ENCODE measurements around the gene DPF3. TPM values are rescaled to one million over a fixed set of nuclear protein-coding genes. Genes with fewer than 3 reads are reported as not detected.

The DPF3 gene
- polyA plus RNA-seq, 4 donors = 1.0 to 2.4 (median 1.5) TPM

DNA sequence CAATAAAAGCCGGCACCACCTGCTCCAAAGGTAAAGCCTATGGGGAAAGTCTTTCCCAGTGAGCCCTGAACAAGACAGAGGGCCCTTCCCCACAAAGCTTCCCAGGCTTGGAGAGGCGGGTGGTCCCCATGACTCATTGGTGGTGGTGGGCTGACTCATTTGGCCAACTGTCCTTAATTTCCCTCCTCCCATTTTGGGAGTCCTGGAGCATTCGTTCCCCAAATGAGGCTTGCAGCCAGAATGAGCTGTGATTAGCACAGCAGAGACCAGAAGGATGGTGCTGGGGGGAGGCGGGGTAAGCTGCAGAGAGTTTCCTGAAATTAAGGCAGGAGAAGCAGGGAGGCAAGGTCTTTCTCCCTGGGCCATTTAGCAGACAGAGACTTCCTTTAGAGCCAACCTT, 241.7 kb downstream of the DPF3 start:
- FAIRE-seq = no peak
- Histone ChIP-seq H3K4me3 (ENCODE audit: low read depth in 1 of 3, low read length in 3 of 3) (no peak overlapping the region), H3K27me3 (ENCODE audit: control insufficient read depth in 3 of 3, insufficient read depth in 3 of 3, low read length in 3 of 3) (peaks cover 0 to 14% (median 2%) of the 10 kb centered on the region in 3 donors), H3K9me3 (ENCODE audit: control insufficient read depth in 2 of 2, insufficient read depth in 1 of 2, low read depth in 1 of 2, low read length in 1 of 2) (no peaks in the 10 kb centered on the region), H3K36me3 (ENCODE audit: control insufficient read depth in 3 of 3, insufficient read depth in 2 of 3, low read depth in 1 of 3, low read length in 3 of 3) (no peaks in the 10 kb centered on the region), H3K27ac (ENCODE audit: low read depth in 1 of 3, low read length in 2 of 3) (no peak overlapping the region), H3K4me1 (ENCODE audit: control insufficient read depth in 3 of 3, insufficient read depth in 2 of 3, low read depth in 1 of 3, low read length in 2 of 3) (no peaks in the 10 kb centered on the region)
- no peak for DNase-seq
- WGBS, 3 donors = 81 to 88% (median 85%) methylated on average over 4 of the region's 4 CpGs

- FAIRE-seq = no peak
Observed at GRCh38 chr14:72651714-72652113, 242.2 kb downstream of the DPF3 start.

DNA sequence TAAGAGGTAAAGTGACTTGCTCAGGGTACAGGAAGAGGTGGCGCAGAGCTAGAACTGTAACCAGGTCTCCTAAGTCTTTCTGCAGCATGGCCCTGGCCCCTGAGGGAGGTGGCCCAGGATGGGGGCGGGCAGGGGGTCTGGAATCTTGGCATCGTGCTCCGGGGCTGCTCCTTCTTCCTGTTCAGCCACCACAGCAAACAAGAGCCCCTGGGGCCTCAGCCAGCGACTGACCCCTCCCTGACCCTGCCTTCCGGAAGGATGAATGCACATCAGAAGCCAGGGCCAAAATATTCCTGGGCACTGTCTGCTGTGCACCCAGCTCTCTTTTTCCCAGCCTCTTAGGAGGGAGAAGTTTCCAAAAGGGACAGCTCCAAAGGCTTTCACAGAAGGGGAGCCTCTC, 242.8 kb downstream of the DPF3 start:
- Histone ChIP-seq H3K36me3 (ENCODE audit: control insufficient read depth in 3 of 3, insufficient read depth in 2 of 3, low read depth in 1 of 3, low read length in 3 of 3) (no peaks in the 10 kb centered on the region), H3K4me3 (ENCODE audit: low read depth in 1 of 3, low read length in 3 of 3) (peak overlapping the region in 1 of 3 donors; percentile 2), H3K4me1 (ENCODE audit: control insufficient read depth in 3 of 3, insufficient read depth in 2 of 3, low read depth in 1 of 3, low read length in 2 of 3) (no peaks in the 10 kb centered on the region), H3K9me3 (ENCODE audit: control insufficient read depth in 2 of 2, insufficient read depth in 1 of 2, low read depth in 1 of 2, low read length in 1 of 2) (no peaks in the 10 kb centered on the region), H3K27me3 (ENCODE audit: control insufficient read depth in 3 of 3, insufficient read depth in 3 of 3, low read length in 3 of 3) (peaks cover 0 to 14% (median 2%) of the 10 kb centered on the region in 3 donors), H3K27ac (ENCODE audit: low read depth in 1 of 3, low read length in 2 of 3) (no peak overlapping the region)
- DNase-seq (no peak), FAIRE-seq (no peak)
- 36 to 41% (median 40%) methylated on average over 5 to 6 of the region's 6 CpGs for WGBS, 3 donors

More at GRCh38 chr14:72651714-72652113, 242.2 kb downstream of the DPF3 start:
- Histone ChIP-seq H3K4me1 (ENCODE audit: control insufficient read depth in 3 of 3, insufficient read depth in 2 of 3, low read depth in 1 of 3, low read length in 2 of 3) (no peaks in the 10 kb centered on the region), H3K27me3 (ENCODE audit: control insufficient read depth in 3 of 3, insufficient read depth in 3 of 3, low read length in 3 of 3) (peaks cover 0 to 14% (median 2%) of the 10 kb centered on the region in 3 donors), H3K27ac (ENCODE audit: low read depth in 1 of 3, low read length in 2 of 3) (no peak overlapping the region), H3K9me3 (ENCODE audit: control insufficient read depth in 2 of 2, insufficient read depth in 1 of 2, low read depth in 1 of 2, low read length in 1 of 2) (no peaks in the 10 kb centered on the region), H3K4me3 (ENCODE audit: low read depth in 1 of 3, low read length in 3 of 3) (no peak overlapping the region), H3K36me3 (ENCODE audit: control insufficient read depth in 3 of 3, insufficient read depth in 2 of 3, low read depth in 1 of 3, low read length in 3 of 3) (no peaks in the 10 kb centered on the region)
- DNase-seq = no peak
- 62 to 81% (median 79%) methylated on average over 5 of the region's 5 CpGs for WGBS, 3 donors

DNA sequence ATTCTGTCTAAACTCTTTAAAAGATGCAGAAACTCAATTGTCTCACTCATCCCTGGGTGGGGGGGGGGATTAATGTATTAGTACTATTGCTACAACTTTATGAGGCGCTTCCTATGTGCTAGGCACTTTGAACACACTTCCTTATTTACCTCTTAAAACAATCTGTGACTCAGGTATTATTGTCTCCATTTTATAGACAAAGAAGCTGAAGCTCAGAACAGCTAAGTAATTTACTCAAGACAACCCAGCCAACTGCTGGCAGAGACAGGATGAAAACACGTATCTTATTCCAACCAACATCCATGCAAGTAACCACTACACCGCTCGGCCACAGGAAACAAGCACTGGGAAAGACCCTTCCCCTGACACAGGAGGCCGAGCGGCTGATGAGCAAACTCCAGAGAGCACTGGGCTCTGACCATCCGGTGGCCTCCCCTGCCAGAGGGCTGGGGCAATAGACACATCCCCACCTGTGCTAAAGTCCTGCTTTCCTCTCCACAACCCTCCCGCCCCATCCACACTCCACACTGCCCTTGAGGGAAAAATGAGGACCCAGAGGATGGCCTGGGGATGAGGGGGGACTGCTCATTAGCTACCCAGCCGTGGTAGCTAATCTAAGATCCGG, 244.2 kb downstream of the DPF3 start:
- H3K9me3 ChIP-seq (ENCODE audit: control insufficient read depth in 2 of 2, insufficient read depth in 1 of 2, low read depth in 1 of 2, low read length in 1 of 2) = no peaks in the 10 kb centered on the region
- 56 to 70% (median 66%) methylated on average over 10 of the region's 10 CpGs for WGBS, 3 donors
- FAIRE-seq = no peak

GRCh38 chr14:72647782-72648181, 246.1 kb downstream of the DPF3 start:
- peaks cover 0 to 12% (median 2%) of the 10 kb centered on the region in 3 donors for H3K27me3 ChIP-seq (ENCODE audit: control insufficient read depth in 3 of 3, insufficient read depth in 3 of 3, low read length in 3 of 3)
- 79 to 88% (median 82%) methylated on average over 9 of the region's 9 CpGs for WGBS, 3 donors
- DNase-seq = no peak
- H3K4me3 ChIP-seq (ENCODE audit: low read depth in 1 of 3, low read length in 3 of 3) = no peak overlapping the region
- no peaks in the 10 kb centered on the region for H3K4me1 ChIP-seq (ENCODE audit: control insufficient read depth in 3 of 3, insufficient read depth in 2 of 3, low read depth in 1 of 3, low read length in 2 of 3)
- FAIRE-seq = no peak
- H3K27ac ChIP-seq (ENCODE audit: low read depth in 1 of 3, low read length in 2 of 3) = no peak overlapping the region
- no peaks in the 10 kb centered on the region for H3K9me3 ChIP-seq (ENCODE audit: control insufficient read depth in 2 of 2, insufficient read depth in 1 of 2, low read depth in 1 of 2, low read length in 1 of 2)
- no peaks in the 10 kb centered on the region for H3K36me3 ChIP-seq (ENCODE audit: control insufficient read depth in 3 of 3, insufficient read depth in 2 of 3, low read depth in 1 of 3, low read length in 3 of 3)

More for the DNA sequence above, 244.2 kb downstream of the DPF3 start:
- Histone ChIP-seq H3K4me1 (ENCODE audit: control insufficient read depth in 3 of 3, insufficient read depth in 2 of 3, low read depth in 1 of 3, low read length in 2 of 3) (no peaks in the 10 kb centered on the region), H3K27ac (ENCODE audit: low read depth in 1 of 3, low read length in 2 of 3) (no peak overlapping the region), H3K36me3 (ENCODE audit: control insufficient read depth in 3 of 3, insufficient read depth in 2 of 3, low read depth in 1 of 3, low read length in 3 of 3) (no peaks in the 10 kb centered on the region), H3K27me3 (ENCODE audit: control insufficient read depth in 3 of 3, insufficient read depth in 3 of 3, low read length in 3 of 3) (peaks cover 0 to 12% (median 2%) of the 10 kb centered on the region in 3 donors), H3K4me3 (ENCODE audit: low read depth in 1 of 3, low read length in 3 of 3) (no peak overlapping the region)
- DNase-seq = no peak

- DNase-seq (no peak), FAIRE-seq (no peak)
- Histone ChIP-seq H3K27me3 (ENCODE audit: control insufficient read depth in 3 of 3, insufficient read depth in 3 of 3, low read length in 3 of 3) (peaks cover 0 to 11% (median 2%) of the 10 kb centered on the region in 3 donors), H3K4me3 (ENCODE audit: low read depth in 1 of 3, low read length in 3 of 3) (no peak overlapping the region), H3K4me1 (ENCODE audit: control insufficient read depth in 3 of 3, insufficient read depth in 2 of 3, low read depth in 1 of 3, low read length in 2 of 3) (no peaks in the 10 kb centered on the region), H3K9me3 (ENCODE audit: control insufficient read depth in 2 of 2, insufficient read depth in 1 of 2, low read depth in 1 of 2, low read length in 1 of 2) (peaks cover 0 to 3% of the 10 kb centered on the region in 2 donors), H3K27ac (ENCODE audit: low read depth in 1 of 3, low read length in 2 of 3) (no peak overlapping the region), H3K36me3 (ENCODE audit: control insufficient read depth in 3 of 3, insufficient read depth in 2 of 3, low read depth in 1 of 3, low read length in 3 of 3) (no peaks in the 10 kb centered on the region)
- WGBS, 3 donors = 82 to 90% (median 89%) methylated on average over 7 of the region's 7 CpGs
Observed at GRCh38 chr14:72646861-72647528, 246.9 kb downstream of the DPF3 start.

DNA sequence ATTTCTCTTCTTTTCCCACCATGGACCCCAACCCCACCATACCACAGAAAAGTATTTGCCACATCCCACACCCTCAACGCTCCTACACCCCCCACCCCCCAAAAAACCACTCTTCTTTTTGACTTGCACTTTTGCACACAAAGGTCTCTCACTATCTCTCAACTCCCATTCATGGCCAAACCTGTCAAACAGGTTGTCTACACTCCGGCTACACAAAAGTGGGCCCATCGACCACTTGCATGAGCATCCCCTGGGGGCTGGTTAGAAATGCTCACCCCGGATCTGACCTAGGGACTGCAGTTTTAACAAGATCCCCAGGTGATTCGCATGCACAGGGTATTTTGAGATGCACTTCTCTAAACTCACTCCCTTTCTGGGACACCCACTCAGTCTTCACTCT, 248.2 kb downstream of the DPF3 start:
- Histone ChIP-seq H3K36me3 (ENCODE audit: control insufficient read depth in 3 of 3, insufficient read depth in 2 of 3, low read depth in 1 of 3, low read length in 3 of 3) (no peaks in the 10 kb centered on the region), H3K4me1 (ENCODE audit: control insufficient read depth in 3 of 3, insufficient read depth in 2 of 3, low read depth in 1 of 3, low read length in 2 of 3) (no peaks in the 10 kb centered on the region), H3K4me3 (ENCODE audit: low read depth in 1 of 3, low read length in 3 of 3) (no peak overlapping the region), H3K27me3 (ENCODE audit: control insufficient read depth in 3 of 3, insufficient read depth in 3 of 3, low read length in 3 of 3) (peaks cover 0 to 9% (median 2%) of the 10 kb centered on the region in 3 donors), H3K27ac (ENCODE audit: low read depth in 1 of 3, low read length in 2 of 3) (no peak overlapping the region), H3K9me3 (ENCODE audit: control insufficient read depth in 2 of 2, insufficient read depth in 1 of 2, low read depth in 1 of 2, low read length in 1 of 2) (peaks cover 0 to 8% of the 10 kb centered on the region in 2 donors)
- DNase-seq = no peak
- FAIRE-seq = no peak
- 45 to 69% (median 45%) methylated on average over 5 of the region's 5 CpGs for WGBS, 3 donors

DNA sequence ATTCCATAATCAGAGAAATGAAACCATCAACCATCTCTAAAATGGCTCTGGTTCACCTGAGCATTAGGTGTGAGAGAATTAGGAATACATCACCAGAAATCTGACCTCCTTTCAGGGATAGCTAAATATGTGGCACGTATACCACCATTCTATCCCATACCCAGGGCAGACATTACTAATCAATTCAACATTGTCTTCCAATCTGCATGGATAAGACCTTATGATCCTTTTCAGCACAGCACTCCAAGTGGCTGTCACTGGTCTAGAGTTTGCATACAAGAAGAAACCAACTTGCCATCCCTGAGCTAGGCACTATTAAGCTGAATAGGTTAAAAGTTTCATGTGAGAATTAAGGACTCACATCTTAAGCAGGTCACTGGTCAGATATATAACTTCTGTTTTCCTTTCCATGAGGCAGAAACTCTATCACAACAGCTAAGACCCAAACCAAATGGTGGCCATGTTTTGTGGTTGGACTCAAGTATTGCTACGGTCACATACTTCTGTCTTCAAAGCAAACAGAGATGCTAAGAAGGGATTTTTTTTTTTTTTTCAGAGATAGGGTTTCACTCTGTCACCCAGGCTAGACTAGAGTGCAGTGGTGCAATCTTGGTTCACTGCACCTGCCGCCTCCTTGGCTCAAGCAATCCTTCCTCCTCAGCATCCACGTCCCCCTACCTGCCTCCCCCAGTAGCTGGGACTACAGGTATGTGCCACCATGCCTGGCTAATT, 249.0 kb downstream of the DPF3 start:
- Histone ChIP-seq H3K36me3 (ENCODE audit: control insufficient read depth in 3 of 3, insufficient read depth in 2 of 3, low read depth in 1 of 3, low read length in 3 of 3) (no peaks in the 10 kb centered on the region), H3K9me3 (ENCODE audit: control insufficient read depth in 2 of 2, insufficient read depth in 1 of 2, low read depth in 1 of 2, low read length in 1 of 2) (peaks cover 0 to 8% of the 10 kb centered on the region in 2 donors), H3K27ac (ENCODE audit: low read depth in 1 of 3, low read length in 2 of 3) (no peak overlapping the region), H3K4me1 (ENCODE audit: control insufficient read depth in 3 of 3, insufficient read depth in 2 of 3, low read depth in 1 of 3, low read length in 2 of 3) (no peaks in the 10 kb centered on the region), H3K27me3 (ENCODE audit: control insufficient read depth in 3 of 3, insufficient read depth in 3 of 3, low read length in 3 of 3) (peaks cover 0 to 3% (median 2%) of the 10 kb centered on the region in 3 donors), H3K4me3 (ENCODE audit: low read depth in 1 of 3, low read length in 3 of 3) (no peak overlapping the region)
- FAIRE-seq = no peak
- WGBS, 3 donors = 84 to 90% (median 86%) methylated on average over 4 of the region's 4 CpGs
- DNase-seq = no peak

All from small intestine (tissue), 7 donors.